ENCODE data around the gene FGD4. TPM values are rescaled to one million over a fixed set of nuclear protein-coding genes. Genes with fewer than 3 reads are reported as not detected.

Gene FGD4
- total RNA-seq, 2 experiments from 2014 or later = 0.25 to 0.34 TPM

- ATAC-seq (ENCODE audit: poor library complexity) (no peak), DNase-seq (no peak)
- Mint-ChIP-seq H3K27me3 (peaks cover 5% of the 10 kb centered on the region), H3K9me3 (no peaks in the 10 kb centered on the region), H3K27ac (no peak overlapping the region), H3K36me3 (ENCODE audit: low read depth) (no peaks in the 10 kb centered on the region), H3K4me1 (ENCODE audit: low read depth) (no peaks in the 10 kb centered on the region), H3K4me3 (no peak overlapping the region)
- peaks cover 0 to 3% of the 10 kb centered on the region in 2 experiments for H3K27me3 ChIP-seq (ENCODE audit: control insufficient read depth in 1 of 2, insufficient read depth in 2 of 2, low read length in 2 of 2)
- H3K4me1 ChIP-seq (ENCODE audit: insufficient read depth, low read length) = no peaks in the 10 kb centered on the region
- no peak overlapping the region for H3K27ac ChIP-seq (ENCODE audit: low read depth in 1 of 2, low read length in 2 of 2)
- H3K36me3 ChIP-seq (ENCODE audit: insufficient read depth, low read length) = no peaks in the 10 kb centered on the region
- POLR2A ChIA-PET = no interaction called here
- no peaks in the 10 kb centered on the region for H3K9me3 ChIP-seq (ENCODE audit: control insufficient read depth in 1 of 2, insufficient read depth in 1 of 2, low read length in 2 of 2)
- no peak for TF ChIP-seq CTCF (IDR thresholded peaks at IDR 0.05)
- no peak overlapping the region for H3K4me3 ChIP-seq (ENCODE audit: low read length)
- intact Hi-C loops (cut with DNase I, micrococcal nuclease) = no loop called here
- CTCF ChIA-PET = no interaction called here
Measured at GRCh38 chr12:32477714-32478113, 78.4 kb downstream of the FGD4 start.

- Histone ChIP-seq H3K4me1 (ENCODE audit: insufficient read depth, low read length) (no peaks in the 10 kb centered on the region), H3K9me3 (ENCODE audit: control insufficient read depth in 1 of 2, insufficient read depth in 1 of 2, low read length in 2 of 2) (no peaks in the 10 kb centered on the region), H3K27me3 (ENCODE audit: control insufficient read depth in 1 of 2, insufficient read depth in 2 of 2, low read length in 2 of 2) (peaks cover 0 to 3% of the 10 kb centered on the region in 2 experiments), H3K36me3 (ENCODE audit: insufficient read depth, low read length) (no peaks in the 10 kb centered on the region), H3K27ac (ENCODE audit: low read depth in 1 of 2, low read length in 2 of 2) (no peak overlapping the region), H3K4me3 (ENCODE audit: low read length) (no peak overlapping the region)
- no peak overlapping the region for H3K27ac Mint-ChIP-seq
- ATAC-seq (ENCODE audit: poor library complexity) (no peak), DNase-seq (no peak)
- peaks cover 5% of the 10 kb centered on the region for H3K27me3 Mint-ChIP-seq
- H3K4me3 Mint-ChIP-seq = no peak overlapping the region
- intact Hi-C loops (cut with DNase I, micrococcal nuclease) = no loop called here
- H3K9me3 Mint-ChIP-seq = no peaks in the 10 kb centered on the region
- POLR2A ChIA-PET = no interaction called here
- no peak for TF ChIP-seq CTCF (IDR thresholded peaks at IDR 0.05)
- no peaks in the 10 kb centered on the region for H3K36me3 Mint-ChIP-seq (ENCODE audit: low read depth)
- H3K4me1 Mint-ChIP-seq (ENCODE audit: low read depth) = no peaks in the 10 kb centered on the region
- CTCF ChIA-PET = no interaction called here
Measured at GRCh38 chr12:32478166-32478565, 78.8 kb downstream of the FGD4 start.

GRCh38 chr12:32478858-32479725, 79.7 kb downstream of the FGD4 start:
- TF ChIP-seq CTCF (IDR thresholded peaks at IDR 0.05) = no peak
- ATAC-seq (ENCODE audit: poor library complexity) (no peak), DNase-seq (no peak)
- H3K27me3 ChIP-seq (ENCODE audit: control insufficient read depth in 1 of 2, insufficient read depth in 2 of 2, low read length in 2 of 2) = peaks cover 0 to 3% of the 10 kb centered on the region in 2 experiments
- Mint-ChIP-seq H3K27ac (no peak overlapping the region), H3K36me3 (ENCODE audit: low read depth) (no peaks in the 10 kb centered on the region), H3K9me3 (no peaks in the 10 kb centered on the region), H3K27me3 (peaks cover 5% of the 10 kb centered on the region), H3K4me1 (ENCODE audit: low read depth) (no peaks in the 10 kb centered on the region), H3K4me3 (no peak overlapping the region)
- no peaks in the 10 kb centered on the region for H3K9me3 ChIP-seq (ENCODE audit: control insufficient read depth in 1 of 2, insufficient read depth in 1 of 2, low read length in 2 of 2)
- H3K4me1 ChIP-seq (ENCODE audit: insufficient read depth, low read length) = no peaks in the 10 kb centered on the region
- no peak overlapping the region for H3K27ac ChIP-seq (ENCODE audit: low read depth in 1 of 2, low read length in 2 of 2)
- ChIA-PET CTCF (no interaction called here), POLR2A (no interaction called here)
- intact Hi-C loops (cut with DNase I, micrococcal nuclease) = no loop called here
- no peak overlapping the region for H3K4me3 ChIP-seq (ENCODE audit: low read length)
- H3K36me3 ChIP-seq (ENCODE audit: insufficient read depth, low read length) = no peaks in the 10 kb centered on the region
